ENCODE data around the gene CBX8. TPM values are rescaled to one million over a fixed set of nuclear protein-coding genes. Genes with fewer than 3 reads are reported as not detected.
A peak's percentile ranks its signal among the peaks of the same experiment; 100 is the strongest.

The CBX8 gene
- total and polyA plus RNA-seq, 2 of the 13 experiments (the other 11 are each of a cell fraction or from before 2014, with no cell fraction given): 0.34 to 12.6 TPM

GRCh38 chr17:79742951-79743476, 53.9 kb downstream of the CBX8 start (continued):
- TF ChIP-seq NFE2 (CRISPR knock-in tag; IDR thresholded peaks at IDR 0.05): no peak
- peak; percentile 73 for TF ChIP-seq ZNF772 (CRISPR knock-in tag; IDR thresholded peaks at IDR 0.05)
- TF ChIP-seq RXRA (CRISPR knock-in tag; IDR thresholded peaks at IDR 0.05): peak; percentile 87
- no peak for TF ChIP-seq ZSCAN20 (CRISPR knock-in tag; IDR thresholded peaks at IDR 0.05; ENCODE audit: borderline replicate concordance)
- TF ChIP-seq XRCC5 (optimal IDR thresholded peaks at IDR 0.05; ENCODE audit: low read length): peak; percentile 72
- TF ChIP-seq ZNF720 (CRISPR knock-in tag; IDR thresholded peaks at IDR 0.05): 0 out of 2 replicates have a peak, but pooled peaks have one; percentile 88
- no peak for TF ChIP-seq ZNF510 (CRISPR knock-in tag; IDR thresholded peaks at IDR 0.05; ENCODE audit: low read depth)
- peak; percentile 90 for TF ChIP-seq HMGXB3 (CRISPR knock-in tag; IDR thresholded peaks at IDR 0.05; ENCODE audit: borderline replicate concordance)
- TF ChIP-seq THAP9 (CRISPR knock-in tag; IDR thresholded peaks at IDR 0.05; ENCODE audit: borderline replicate concordance): no peak; the same call in 1 of the 2 replicates
- TF ChIP-seq MAF1 (CRISPR knock-in tag; IDR thresholded peaks at IDR 0.05; ENCODE audit: borderline replicate concordance): no peak
- TF ChIP-seq ZNF747 (CRISPR knock-in tag; IDR thresholded peaks at IDR 0.05; ENCODE audit: borderline replicate concordance): peak; percentile 81; the same call in 1 of the 2 replicates
- TF ChIP-seq KDM5A (IDR thresholded peaks at IDR 0.05; ENCODE audit: borderline replicate concordance, low read length): no peak
- TF ChIP-seq ZNF558 (CRISPR knock-in tag; IDR thresholded peaks at IDR 0.05; ENCODE audit: borderline replicate concordance): peak; percentile 60; the same call in 1 of the 2 replicates
- peak; percentile 67; the same call in 1 of the 2 replicates for TF ChIP-seq RERE (CRISPR knock-in tag; IDR thresholded peaks at IDR 0.05; ENCODE audit: low read depth)
- TF ChIP-seq FOXK1 (CRISPR knock-in tag; IDR thresholded peaks at IDR 0.05; ENCODE audit: borderline replicate concordance, low read depth): 0 out of 2 replicates have a peak, but pooled peaks have one; percentile 10
- TF ChIP-seq SCMH1 (CRISPR knock-in tag; IDR thresholded peaks at IDR 0.05; ENCODE audit: borderline replicate concordance): no peak

All from HepG2 (cell line).